ENCODE data around the gene TPP1.

GRCh38 chr11:6650980-6651379, 31.8 kb upstream of the TPP1 start:
- TF ChIP-seq CTCF (IDR thresholded peaks at IDR 0.05) (no peak), ZFX (IDR thresholded peaks at IDR 0.05; ENCODE audit: borderline replicate concordance) (no peak)

All from 22Rv1 (cell line).